H1 (cell line): ENCODE measurements around the gene FLNC. TPM values are rescaled to one million over a fixed set of nuclear protein-coding genes. Genes with fewer than 3 reads are reported as not detected.
A peak's percentile ranks its signal among the peaks of the same experiment; 100 is the strongest.

ENCODE experiments used
- CBX5 ChIP-seq: fragments of 300-800, 300-1000 bp; sonication (generic); IDR thresholded peaks from 2 replicates; pipeline ENCODE4 v1.7.1; 2016; ENCODE audit warnings: antibody characterized with exemption, low read length, low read depth
- CHD1 ChIP-seq: IDR thresholded peaks from 2 replicates; pipeline ENCODE4 v1.6.1; 2012; ENCODE audit warnings: low read depth, low read length, improper control_type of control experiment
- CTBP2 ChIP-seq: IDR thresholded peaks from 2 replicates; pipeline ENCODE4 v1.7.0; 2011; ENCODE audit warnings: borderline replicate concordance, mild to moderate bottlenecking, moderate library complexity, mixed read lengths, low read length; ENCODE audit not compliant: insufficient read depth, insufficient read length
- E2F6 ChIP-seq: IDR thresholded peaks from 2 replicates; pipeline ENCODE4 v1.6.1; 2012; ENCODE audit warnings: inconsistent platforms
- GABPA ChIP-seq: IDR thresholded peaks from 2 replicates; pipeline ENCODE4 v1.6.1; 2011; ENCODE audit warnings: mild to moderate bottlenecking, low read length, moderate library complexity, borderline replicate concordance; ENCODE audit not compliant: insufficient read depth
- PHF8 ChIP-seq: fragments of 200-600 bp; sonication (generic); conservative IDR thresholded peaks from 2 replicates; pipeline ENCODE4 v1.7.1; 2012; ENCODE audit warnings: low read depth, mild to moderate bottlenecking, inconsistent platforms, low read length, moderate library complexity
- POLR2AphosphoS5 ChIP-seq: IDR thresholded peaks from 2 replicates; pipeline ENCODE4 v1.6.1; 2011; ENCODE audit warnings: low read depth, low read length
- RAD21 ChIP-seq, 2 experiments: IDR thresholded peaks in 1 of 2; conservative IDR thresholded peaks in 1 of 2; 2 replicates each; pipeline ENCODE4 v1.6.1; 2011; ENCODE audit warnings: low read depth in 2 of 2, low read length in 2 of 2, improper control_type of control experiment in 1 of 2, inconsistent platforms in 1 of 2, mild to moderate bottlenecking in 1 of 2, moderate library complexity in 1 of 2
- RBBP5 ChIP-seq: IDR thresholded peaks from 2 replicates; pipeline ENCODE4 v1.7.1; 2012; ENCODE audit warnings: low read depth, mild to moderate bottlenecking, inconsistent platforms, low read length, moderate library complexity, borderline replicate concordance
- TBP ChIP-seq: IDR thresholded peaks from 2 replicates; pipeline ENCODE4 v1.6.1; 2011; ENCODE audit warnings: low read depth, low read length, improper control_type of control experiment
- TEAD4 ChIP-seq: IDR thresholded peaks from 2 replicates; pipeline ENCODE4 v1.6.1; 2012; ENCODE audit warnings: low read depth, low read length, inconsistent platforms, mixed read lengths
- polyA plus RNA-seq, 7 experiments: library from polyadenylated mRNA; depleted of rRNA in 3 of 7; stranded (reverse) in 5 of 7; unstranded in 2 of 7; fragments of >200 nt in 5 of 7; fragments of 200-250 nt in 2 of 7; gene quantifications; 1 replicate in 5 of 7; 2 replicates in 1 of 7; 4 replicates in 1 of 7; pipeline versions ENCODE4 v1.2.1 to v1.2.3, GENCODE V29; 2011 to 2013; ENCODE audit warnings: missing spikeins in 2 of 7, mixed read lengths in 2 of 7
- total RNA-seq: library from RNA; stranded (reverse); fragmentation: NEBNext Ultra II Directional; extraction: Animal tissue kit (Norgen Biotek cat#: 25700); gene quantifications from 2 replicates; pipeline ENCODE4 v1.2.1, GENCODE V29; 2021

Gene FLNC
- total and polyA plus RNA-seq, 2 of the 8 experiments (the other 6 are each of a cell fraction or from before 2014, with no cell fraction given): 1.9 to 10.7 TPM

- no peak for TF ChIP-seq CHD1
- TF ChIP-seq E2F6: peak; percentile 52; the same call in 1 of the 2 replicates
- TF ChIP-seq CBX5: no peak
- no peak for TF ChIP-seq CTBP2
- TF ChIP-seq RBBP5: peak; percentile 90
- no peak for TF ChIP-seq POLR2AphosphoS5
- TF ChIP-seq GABPA: no peak
- TF ChIP-seq TEAD4: no peak
- TF ChIP-seq TBP: no peak
- TF ChIP-seq PHF8: no peak
- TF ChIP-seq RAD21 (IDR thresholded peaks at IDR 0.05 in 1 of 2, conservative IDR thresholded peaks at IDR 0.05 in 1 of 2; ENCODE audit: low read depth in 2 of 2, low read length in 2 of 2): no peak
Measured at GRCh38 chr7:128831994-128832879, 2.0 kb downstream of the FLNC start (continued).
